Measurements from ENCODE around the gene RBM26.
A peak's percentile ranks its signal among the peaks of the same experiment; 100 is the strongest.

Gene RBM26

GRCh38 chr13:79386125-79386826 lies 19.8 kb downstream of the RBM26 start:
- no peak for DNase-seq
- TF ChIP-seq POLR2A (IDR thresholded peaks at IDR 0.05; ENCODE audit: low read length) = no peak
- TF ChIP-seq GATA1 (IDR thresholded peaks at IDR 0.05; ENCODE audit: low read depth, low read length) = no peak

- DNase-seq = peak; percentile 3 to 49
- TF ChIP-seq POLR2A (IDR thresholded peaks at IDR 0.05; ENCODE audit: low read length) (no peak), GATA1 (IDR thresholded peaks at IDR 0.05; ENCODE audit: low read depth, low read length) (no peak)
These were observed 20.4 kb downstream of the RBM26 start for GRCh38 chr13:79385694-79386093.

DNA sequence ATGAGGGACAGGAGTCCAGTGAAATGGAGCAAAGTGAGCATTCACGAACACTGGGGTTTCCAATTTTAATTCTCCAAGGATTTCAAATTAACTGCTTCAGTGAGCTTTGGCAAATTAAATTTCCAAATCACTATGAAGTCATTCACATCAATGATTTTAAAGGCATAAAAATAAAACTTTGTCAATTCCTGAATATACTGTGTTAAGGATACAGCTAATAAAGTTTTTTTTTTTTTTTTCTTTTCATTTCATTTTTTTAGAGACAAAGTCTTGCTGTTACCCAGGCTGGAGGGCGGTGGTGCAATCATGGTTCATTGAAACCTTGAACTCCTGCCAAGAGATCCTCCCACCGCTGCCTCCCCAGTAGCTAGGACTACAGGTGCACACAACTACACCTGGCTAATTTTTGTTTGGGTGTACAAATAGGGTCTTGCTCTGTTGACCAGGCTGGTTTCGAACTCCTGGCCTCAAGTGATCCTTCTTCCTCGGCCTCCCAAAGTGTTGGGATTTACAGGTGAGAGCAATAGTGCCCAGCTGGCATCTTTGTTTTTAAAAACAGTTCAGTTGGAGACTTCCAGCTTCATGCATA lies 21.9 kb downstream of the RBM26 start:
- peak; percentile 14 to 33 for DNase-seq
- no peak for TF ChIP-seq POLR2A (IDR thresholded peaks at IDR 0.05; ENCODE audit: low read length)
- no peak for TF ChIP-seq GATA1 (IDR thresholded peaks at IDR 0.05; ENCODE audit: low read depth, low read length)

GRCh38 chr13:79382545-79383275 lies 23.3 kb downstream of the RBM26 start:
- TF ChIP-seq POLR2A (IDR thresholded peaks at IDR 0.05; ENCODE audit: low read length) (no peak), GATA1 (IDR thresholded peaks at IDR 0.05; ENCODE audit: low read depth, low read length) (no peak)
- DNase-seq = peak; percentile 7 to 14

- TF ChIP-seq GATA1 (IDR thresholded peaks at IDR 0.05; ENCODE audit: low read depth, low read length) (no peak), POLR2A (IDR thresholded peaks at IDR 0.05; ENCODE audit: low read length) (no peak)
- no peak for DNase-seq
These were observed 25.1 kb downstream of the RBM26 start for GRCh38 chr13:79380997-79381396.

GRCh38 chr13:79379274-79379673 lies 26.8 kb downstream of the RBM26 start:
- TF ChIP-seq POLR2A (IDR thresholded peaks at IDR 0.05; ENCODE audit: low read length) (no peak), GATA1 (IDR thresholded peaks at IDR 0.05; ENCODE audit: low read depth, low read length) (no peak)

DNA sequence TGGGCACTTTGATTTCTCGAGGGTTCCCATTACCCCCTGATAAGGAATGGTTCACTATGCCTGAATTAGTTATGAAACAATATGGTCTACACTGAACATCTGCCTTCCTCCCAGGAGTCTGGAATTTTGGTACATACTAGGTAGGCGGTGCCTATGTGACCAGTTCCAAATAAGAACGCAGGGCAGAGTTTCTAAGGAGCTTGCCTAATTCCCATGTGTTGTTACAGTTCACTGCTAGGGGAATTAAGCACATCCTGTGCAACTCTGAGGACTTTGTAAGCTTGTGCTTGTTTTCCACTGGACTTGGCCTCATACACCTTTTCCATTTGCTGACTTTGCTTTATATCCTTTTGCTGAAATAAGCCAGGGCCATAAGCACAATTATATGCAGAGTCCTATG lies 29.2 kb downstream of the RBM26 start:
- no peak for DNase-seq
- TF ChIP-seq POLR2A (IDR thresholded peaks at IDR 0.05; ENCODE audit: low read length) = no peak
- no peak for TF ChIP-seq GATA1 (IDR thresholded peaks at IDR 0.05; ENCODE audit: low read depth, low read length)

More at GRCh38 chr13:79379274-79379673, 26.8 kb downstream of the RBM26 start:
- no peak for DNase-seq

- TF ChIP-seq GATA1 (IDR thresholded peaks at IDR 0.05; ENCODE audit: low read depth, low read length) (no peak), POLR2A (IDR thresholded peaks at IDR 0.05; ENCODE audit: low read length) (no peak)
- no peak for DNase-seq
These were observed 31.5 kb downstream of the RBM26 start for GRCh38 chr13:79374578-79374977.

- TF ChIP-seq POLR2A (IDR thresholded peaks at IDR 0.05; ENCODE audit: low read length) (no peak), GATA1 (IDR thresholded peaks at IDR 0.05; ENCODE audit: low read depth, low read length) (no peak)
- no peak for DNase-seq
These were observed 32.1 kb downstream of the RBM26 start for GRCh38 chr13:79373916-79374315.

DNA sequence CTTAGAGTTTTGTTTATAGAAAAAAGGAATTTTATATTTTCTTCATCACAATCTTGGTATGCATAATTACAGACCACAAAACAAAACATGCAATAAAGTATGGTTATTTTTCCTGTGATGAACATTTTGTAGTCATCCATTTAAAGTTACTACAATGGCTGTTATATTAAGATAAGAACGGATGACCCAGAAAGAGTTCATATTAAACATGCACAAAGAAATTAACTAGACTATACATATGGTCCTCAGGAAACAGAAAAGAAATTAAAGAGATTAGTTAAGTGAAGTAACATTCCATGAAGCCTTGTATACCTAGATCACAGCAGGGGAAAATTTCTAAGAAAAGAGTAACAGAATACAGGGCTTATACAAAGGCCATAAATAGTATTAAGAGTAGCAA lies 36.8 kb downstream of the RBM26 start:
- DNase-seq = no peak
- TF ChIP-seq POLR2A (IDR thresholded peaks at IDR 0.05; ENCODE audit: low read length) (no peak), GATA1 (IDR thresholded peaks at IDR 0.05; ENCODE audit: low read depth, low read length) (no peak)

DNA sequence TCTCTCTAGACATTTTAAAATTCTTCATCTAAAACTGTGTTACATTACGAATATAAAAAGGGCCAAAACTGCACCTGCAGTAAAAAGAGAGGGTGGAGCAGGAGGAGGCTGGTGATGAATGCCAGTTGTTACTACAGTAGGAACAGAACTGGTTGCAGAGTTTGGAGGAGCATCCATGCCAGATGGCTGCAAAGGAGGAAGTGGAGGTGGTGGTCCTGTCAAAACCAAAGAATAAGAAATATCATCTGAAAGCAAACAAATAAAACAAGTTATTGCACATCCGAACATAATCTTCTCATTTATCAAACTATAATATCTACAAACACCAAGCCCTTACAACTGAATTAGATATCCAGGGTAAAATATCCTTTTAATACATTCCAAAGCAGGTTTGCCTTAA lies 40.1 kb downstream of the RBM26 start:
- no peak for DNase-seq
- TF ChIP-seq POLR2A (IDR thresholded peaks at IDR 0.05; ENCODE audit: low read length) (no peak), GATA1 (IDR thresholded peaks at IDR 0.05; ENCODE audit: low read depth, low read length) (no peak)

DNA sequence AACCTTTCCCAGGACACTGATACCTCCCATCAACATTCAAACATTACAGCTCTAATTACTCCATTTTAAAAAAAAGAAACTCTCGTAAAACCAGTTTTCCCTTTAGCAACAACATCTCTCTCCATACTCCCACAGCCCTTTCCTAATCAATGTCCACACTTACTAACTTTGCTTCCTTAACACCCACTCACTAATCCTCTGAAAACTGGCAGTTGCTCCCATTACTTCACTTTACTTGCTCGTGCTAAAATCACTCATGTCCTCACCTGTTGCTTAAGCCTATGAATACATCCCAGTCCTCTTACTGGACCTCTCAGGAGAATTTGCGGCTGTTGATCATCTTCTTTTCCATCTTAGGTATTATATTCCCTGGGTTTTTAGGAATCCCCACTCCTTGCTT lies 44.8 kb downstream of the RBM26 start:
- TF ChIP-seq POLR2A (IDR thresholded peaks at IDR 0.05; ENCODE audit: low read length) (no peak), GATA1 (IDR thresholded peaks at IDR 0.05; ENCODE audit: low read depth, low read length) (no peak)
- DNase-seq = no peak

DNA sequence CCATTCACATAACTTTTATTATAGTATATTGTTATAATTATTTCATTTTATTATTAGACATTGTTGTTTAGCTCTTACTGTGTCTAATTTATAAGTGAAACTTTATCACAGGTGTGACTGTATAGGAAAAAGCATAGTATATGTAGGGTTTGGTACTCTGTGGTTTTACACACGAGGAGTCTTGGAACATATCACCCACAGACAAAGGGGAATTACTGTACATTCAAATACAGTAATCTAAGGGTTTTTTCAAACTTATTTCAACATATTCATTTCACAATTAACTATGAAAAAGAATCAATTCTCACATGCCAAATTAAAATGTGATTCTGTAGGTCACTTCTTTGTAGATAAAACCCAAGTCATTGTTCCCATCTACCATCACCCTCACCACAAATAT lies 46.0 kb downstream of the RBM26 start:
- DNase-seq = no peak
- TF ChIP-seq GATA1 (IDR thresholded peaks at IDR 0.05; ENCODE audit: low read depth, low read length) = no peak
- no peak for TF ChIP-seq POLR2A (IDR thresholded peaks at IDR 0.05; ENCODE audit: low read length)

DNA sequence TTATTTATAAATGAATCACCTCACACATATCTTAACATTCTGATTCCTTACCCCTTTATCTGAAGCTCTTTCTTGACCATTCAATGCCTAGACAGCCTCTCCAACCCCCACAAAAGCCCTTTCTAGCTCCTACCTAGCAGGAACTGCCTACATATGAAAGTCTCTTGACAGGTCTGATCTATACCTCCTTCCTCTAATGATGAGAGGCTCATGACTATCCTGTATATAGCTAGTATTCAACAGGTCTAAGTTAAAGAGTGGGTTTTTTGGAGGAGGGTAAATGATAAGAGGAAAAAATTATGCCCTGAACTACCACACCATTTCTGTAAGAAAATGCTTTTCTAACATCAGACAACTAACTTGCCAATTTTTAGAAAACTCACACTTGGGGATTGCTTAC lies 47.0 kb downstream of the RBM26 start:
- no peak for DNase-seq
- TF ChIP-seq GATA1 (IDR thresholded peaks at IDR 0.05; ENCODE audit: low read depth, low read length) (no peak), POLR2A (IDR thresholded peaks at IDR 0.05; ENCODE audit: low read length) (no peak)
